ENCODE results near the gene C12orf57. TPM values are rescaled to one million over a fixed set of nuclear protein-coding genes. Genes with fewer than 3 reads are reported as not detected.

Gene C12orf57
- total and polyA plus RNA-seq, 2 experiments from 2014 or later = 247 to 264 TPM

GRCh38 chr12:6955108-6956020 lies 11.5 kb downstream of the C12orf57 start:
- Histone ChIP-seq H3K9ac (no peak overlapping the region), H3K4me1 (ENCODE audit: insufficient read depth) (no peaks in the 10 kb centered on the region), H3K36me3 (ENCODE audit: low read depth) (no peaks in the 10 kb centered on the region), H3K27me3 (replicated peaks; ENCODE audit: insufficient read depth) (no peaks in the 10 kb centered on the region), H3F3A (ENCODE audit: insufficient read depth) (no peaks in the 10 kb centered on the region), H3K27ac (no peak overlapping the region), H3K79me2 (ENCODE audit: insufficient read depth) (no peaks in the 10 kb centered on the region), H2AFZ (no peak overlapping the region), H3K4me3 (no peak overlapping the region), H4K20me1 (ENCODE audit: insufficient read depth) (no peaks in the 10 kb centered on the region), H3K4me2 (ENCODE audit: unreplicated experiment) (no peak overlapping the region), H3K9me2 (ENCODE audit: insufficient read depth) (no peaks in the 10 kb centered on the region), H3K9me3 (ENCODE audit: low read depth) (no peaks in the 10 kb centered on the region)
- in situ Hi-C loops (cut with MboI) = no loop called here
- 77 to 83% methylated on average over 11 to 22 of the region's 22 CpGs for WGBS, 2 experiments (ENCODE audit: low coverage in 1 of 2, low lambda C conversion rate in 2 of 2, missing lambda C conversion rate in 2 of 2)
- no peak for DNase-seq
- no peak for TF ChIP-seq EZH2 (IDR thresholded peaks at IDR 0.05; ENCODE audit: insufficient read depth, poor library complexity, severe bottlenecking)
- no peak for TF ChIP-seq EZH2phosphoT487 (IDR thresholded peaks at IDR 0.05; ENCODE audit: insufficient read depth, low read depth)

GRCh38 chr12:6956021-6956727 lies 12.4 kb downstream of the C12orf57 start:
- Histone ChIP-seq H3K4me1 (ENCODE audit: insufficient read depth) (no peaks in the 10 kb centered on the region), H3K9me2 (ENCODE audit: insufficient read depth) (no peaks in the 10 kb centered on the region), H4K20me1 (ENCODE audit: insufficient read depth) (no peaks in the 10 kb centered on the region), H3F3A (ENCODE audit: insufficient read depth) (no peaks in the 10 kb centered on the region), H3K4me2 (ENCODE audit: unreplicated experiment) (no peak overlapping the region), H3K27ac (no peak overlapping the region), H3K9me3 (ENCODE audit: low read depth) (no peaks in the 10 kb centered on the region), H2AFZ (no peak overlapping the region), H3K27me3 (replicated peaks; ENCODE audit: insufficient read depth) (no peaks in the 10 kb centered on the region), H3K36me3 (ENCODE audit: low read depth) (no peaks in the 10 kb centered on the region), H3K4me3 (no peak overlapping the region), H3K9ac (no peak overlapping the region), H3K79me2 (ENCODE audit: insufficient read depth) (no peaks in the 10 kb centered on the region)
- 86 to 88% methylated on average over 23 to 28 of the region's 28 CpGs for WGBS, 2 experiments (ENCODE audit: low coverage in 1 of 2, low lambda C conversion rate in 2 of 2, missing lambda C conversion rate in 2 of 2)
- TF ChIP-seq EZH2phosphoT487 (IDR thresholded peaks at IDR 0.05; ENCODE audit: insufficient read depth, low read depth) (no peak), EZH2 (IDR thresholded peaks at IDR 0.05; ENCODE audit: insufficient read depth, poor library complexity, severe bottlenecking) (no peak)
- DNase-seq = no peak
- in situ Hi-C loops (cut with MboI) = no loop called here

GRCh38 chr12:6957151-6957701 lies 13.4 kb downstream of the C12orf57 start:
- Histone ChIP-seq H3K36me3 (ENCODE audit: low read depth) (no peaks in the 10 kb centered on the region), H3K79me2 (ENCODE audit: insufficient read depth) (no peaks in the 10 kb centered on the region), H3K9me2 (ENCODE audit: insufficient read depth) (no peaks in the 10 kb centered on the region), H2AFZ (no peak overlapping the region), H3K27me3 (replicated peaks; ENCODE audit: insufficient read depth) (no peaks in the 10 kb centered on the region), H3K4me2 (ENCODE audit: unreplicated experiment) (no peak overlapping the region), H3K27ac (no peak overlapping the region), H3K9me3 (ENCODE audit: low read depth) (no peaks in the 10 kb centered on the region), H4K20me1 (ENCODE audit: insufficient read depth) (no peaks in the 10 kb centered on the region), H3K9ac (no peak overlapping the region), H3K4me3 (no peak overlapping the region), H3F3A (ENCODE audit: insufficient read depth) (no peaks in the 10 kb centered on the region), H3K4me1 (ENCODE audit: insufficient read depth) (0 out of 2 replicates have a peak, but pooled peaks cover 7% of the 10 kb centered on the region)
- TF ChIP-seq EZH2 (IDR thresholded peaks at IDR 0.05; ENCODE audit: insufficient read depth, poor library complexity, severe bottlenecking) (no peak), EZH2phosphoT487 (IDR thresholded peaks at IDR 0.05; ENCODE audit: insufficient read depth, low read depth) (no peak)
- in situ Hi-C loops (cut with MboI) = no loop called here
- WGBS, 2 experiments (ENCODE audit: low coverage in 1 of 2, low lambda C conversion rate in 2 of 2, missing lambda C conversion rate in 2 of 2) = 65 to 66% methylated on average over 13 to 20 of the region's 20 CpGs
- DNase-seq = no peak

GRCh38 chr12:6957741-6958608 lies 14.2 kb downstream of the C12orf57 start:
- Histone ChIP-seq H3K4me1 (ENCODE audit: insufficient read depth) (0 out of 2 replicates have a peak, but pooled peaks cover 7% of the 10 kb centered on the region), H3K36me3 (ENCODE audit: low read depth) (no peaks in the 10 kb centered on the region), H3K27me3 (replicated peaks; ENCODE audit: insufficient read depth) (no peaks in the 10 kb centered on the region), H3K79me2 (ENCODE audit: insufficient read depth) (no peaks in the 10 kb centered on the region), H3K9ac (no peak overlapping the region), H2AFZ (no peak overlapping the region), H3F3A (ENCODE audit: insufficient read depth) (no peaks in the 10 kb centered on the region), H3K4me3 (no peak overlapping the region), H3K9me3 (ENCODE audit: low read depth) (no peaks in the 10 kb centered on the region), H3K9me2 (ENCODE audit: insufficient read depth) (no peaks in the 10 kb centered on the region), H4K20me1 (ENCODE audit: insufficient read depth) (no peaks in the 10 kb centered on the region), H3K27ac (no peak overlapping the region), H3K4me2 (ENCODE audit: unreplicated experiment) (no peak overlapping the region)
- WGBS, 2 experiments (ENCODE audit: low coverage in 1 of 2, low lambda C conversion rate in 2 of 2, missing lambda C conversion rate in 2 of 2) = 78 to 81% methylated on average over 28 of the region's 28 CpGs
- no peak for DNase-seq
- TF ChIP-seq EZH2phosphoT487 (IDR thresholded peaks at IDR 0.05; ENCODE audit: insufficient read depth, low read depth) (no peak), EZH2 (IDR thresholded peaks at IDR 0.05; ENCODE audit: insufficient read depth, poor library complexity, severe bottlenecking) (no peak)
- in situ Hi-C loops (cut with MboI) = no loop called here
